WI38 (cell line): ENCODE results near the gene SMIM30.

Experiments
- H3K4me3 ChIP-seq: 2 replicates; pipeline ENCODE4 v1.5.1; 2011; ENCODE audit warnings: low read depth, mild to moderate bottlenecking, control low read depth, low read length
- TF ChIP-seq, protein P1 (sequence below): IDR thresholded peaks from 2 replicates; pipeline ENCODE4 v1.5.1; 2012; ENCODE audit warnings: low read depth, mild to moderate bottlenecking, control low read depth, low read length

The SMIM30 gene

DNA sequence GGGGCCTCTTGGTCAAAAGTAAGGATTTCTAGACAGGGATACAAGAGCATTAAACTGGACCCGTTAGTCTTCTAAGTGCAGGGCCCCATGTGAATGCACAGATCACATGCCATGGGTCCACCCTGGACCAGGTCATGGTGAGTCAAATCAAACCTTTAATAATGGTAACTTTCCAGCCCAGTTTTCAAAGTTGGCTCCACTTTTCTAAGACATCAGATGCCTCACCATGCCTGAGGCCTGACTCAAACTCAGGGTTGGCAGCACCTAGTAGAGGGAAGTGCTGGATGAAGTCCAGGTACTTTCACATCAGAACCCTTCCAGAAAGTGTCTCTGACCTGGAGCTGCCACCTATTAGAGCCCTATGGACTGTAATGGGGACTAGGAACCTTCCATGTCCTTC lies 9.7 kb upstream of the SMIM30 start:
- TF ChIP-seq, protein P1, sequence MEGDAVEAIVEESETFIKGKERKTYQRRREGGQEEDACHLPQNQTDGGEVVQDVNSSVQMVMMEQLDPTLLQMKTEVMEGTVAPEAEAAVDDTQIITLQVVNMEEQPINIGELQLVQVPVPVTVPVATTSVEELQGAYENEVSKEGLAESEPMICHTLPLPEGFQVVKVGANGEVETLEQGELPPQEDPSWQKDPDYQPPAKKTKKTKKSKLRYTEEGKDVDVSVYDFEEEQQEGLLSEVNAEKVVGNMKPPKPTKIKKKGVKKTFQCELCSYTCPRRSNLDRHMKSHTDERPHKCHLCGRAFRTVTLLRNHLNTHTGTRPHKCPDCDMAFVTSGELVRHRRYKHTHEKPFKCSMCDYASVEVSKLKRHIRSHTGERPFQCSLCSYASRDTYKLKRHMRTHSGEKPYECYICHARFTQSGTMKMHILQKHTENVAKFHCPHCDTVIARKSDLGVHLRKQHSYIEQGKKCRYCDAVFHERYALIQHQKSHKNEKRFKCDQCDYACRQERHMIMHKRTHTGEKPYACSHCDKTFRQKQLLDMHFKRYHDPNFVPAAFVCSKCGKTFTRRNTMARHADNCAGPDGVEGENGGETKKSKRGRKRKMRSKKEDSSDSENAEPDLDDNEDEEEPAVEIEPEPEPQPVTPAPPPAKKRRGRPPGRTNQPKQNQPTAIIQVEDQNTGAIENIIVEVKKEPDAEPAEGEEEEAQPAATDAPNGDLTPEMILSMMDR, result no peak
- H3K4me3 ChIP-seq, result no peak overlapping the region

DNA sequence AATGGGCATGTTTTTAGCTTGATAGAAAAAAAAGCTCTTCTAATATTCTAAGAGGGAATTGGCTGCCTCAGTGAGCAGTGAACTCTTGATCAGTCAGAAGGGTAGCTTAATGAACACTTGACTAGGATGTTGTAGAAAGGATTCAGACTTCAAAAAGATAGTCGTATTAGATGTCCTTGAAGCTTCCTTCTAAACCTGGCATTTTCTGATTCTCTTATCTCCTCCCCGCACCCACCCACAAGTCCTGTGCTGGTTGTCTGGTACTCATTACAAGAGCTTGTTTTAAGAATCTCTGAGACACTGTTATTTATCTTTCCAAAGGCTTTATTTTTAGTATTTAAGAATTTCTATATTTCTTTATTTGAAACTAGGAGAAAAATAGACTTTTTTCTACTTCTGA lies 7.4 kb upstream of the SMIM30 start:
- TF ChIP-seq, protein P1, result no peak
- H3K4me3 ChIP-seq, result no peak overlapping the region

DNA sequence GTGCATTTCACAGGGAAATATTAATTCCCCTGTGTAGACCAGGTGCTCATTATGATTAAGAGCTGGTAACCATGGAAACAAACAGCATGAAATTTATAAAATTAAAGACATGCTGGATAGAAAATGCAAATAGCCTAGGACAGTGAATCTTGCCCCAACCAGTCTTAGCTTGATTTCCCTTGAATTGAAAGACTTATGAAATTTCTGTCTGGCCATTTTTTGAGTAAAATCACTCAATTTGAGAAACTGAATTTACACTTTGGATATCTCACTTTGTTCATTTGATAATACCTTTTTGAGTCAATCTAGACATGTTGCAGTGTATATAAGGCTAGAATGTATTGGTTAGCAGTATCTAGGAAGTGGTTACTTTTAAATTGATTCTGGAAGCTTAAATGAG lies 4.4 kb upstream of the SMIM30 start:
- TF ChIP-seq, protein P1, result no peak
- no peak overlapping the region for H3K4me3 ChIP-seq

DNA sequence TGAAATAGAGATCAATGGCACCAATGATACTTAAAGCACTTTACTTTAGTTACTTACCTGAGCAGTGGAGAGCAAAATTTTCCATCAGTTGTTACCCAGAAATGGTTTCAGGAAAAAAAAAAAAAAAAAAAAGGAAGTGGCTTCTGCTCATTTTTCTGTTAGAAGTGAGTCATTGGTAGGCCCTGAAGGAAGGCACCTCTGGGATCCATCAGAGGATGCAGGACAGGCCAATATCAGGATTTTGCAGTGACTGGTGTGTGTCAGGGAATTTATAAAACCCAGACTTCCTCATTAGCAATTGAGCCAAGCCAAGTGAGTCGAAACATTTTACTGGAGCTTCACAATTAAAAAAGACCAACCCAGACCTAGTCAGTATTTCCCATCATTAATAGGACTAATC lies 2.3 kb upstream of the SMIM30 start:
- TF ChIP-seq, protein P1, result no peak
- H3K4me3 ChIP-seq, result no peak overlapping the region

DNA sequence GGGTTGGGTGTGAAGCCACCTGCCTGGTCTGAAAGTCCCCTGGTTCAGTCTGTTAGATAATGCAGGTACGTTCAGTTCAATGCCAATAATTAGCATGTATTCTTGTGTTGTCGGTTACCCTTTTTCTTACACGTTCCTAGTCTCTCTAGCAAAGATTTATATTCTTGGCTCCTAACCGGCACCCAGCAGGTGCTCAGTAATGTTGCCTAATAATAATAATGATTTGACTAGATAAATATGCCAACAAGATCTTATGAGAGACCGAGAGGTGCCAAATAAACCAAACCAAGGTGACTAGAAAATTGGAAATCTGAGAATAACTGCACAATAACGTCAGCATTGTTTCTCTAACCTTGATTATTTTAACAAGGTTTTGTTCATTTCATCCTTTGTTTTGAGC lies 1.1 kb upstream of the SMIM30 start:
- no peak overlapping the region for H3K4me3 ChIP-seq
- TF ChIP-seq, protein P1, result no peak

DNA sequence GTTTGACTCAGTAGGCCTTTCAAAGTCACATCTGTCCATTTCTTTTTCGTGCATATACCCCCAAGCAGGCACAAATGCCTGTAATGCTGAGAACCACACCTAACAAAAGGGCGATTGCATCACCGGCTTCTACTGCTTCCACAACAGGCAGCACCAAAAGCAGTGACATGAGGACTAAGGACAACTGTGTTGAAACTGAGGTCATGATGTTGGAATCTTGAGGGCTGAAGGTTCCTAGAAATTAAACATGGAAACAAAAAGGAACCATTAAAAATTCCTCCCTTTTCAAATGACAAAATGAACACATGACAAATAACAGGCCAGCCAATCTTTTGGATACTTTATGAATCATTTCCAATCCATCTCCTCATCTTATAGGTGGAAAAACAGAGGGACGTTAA lies 980 bp downstream of the SMIM30 start:
- H3K4me3 ChIP-seq, result peak overlapping the region; percentile 79

DNA sequence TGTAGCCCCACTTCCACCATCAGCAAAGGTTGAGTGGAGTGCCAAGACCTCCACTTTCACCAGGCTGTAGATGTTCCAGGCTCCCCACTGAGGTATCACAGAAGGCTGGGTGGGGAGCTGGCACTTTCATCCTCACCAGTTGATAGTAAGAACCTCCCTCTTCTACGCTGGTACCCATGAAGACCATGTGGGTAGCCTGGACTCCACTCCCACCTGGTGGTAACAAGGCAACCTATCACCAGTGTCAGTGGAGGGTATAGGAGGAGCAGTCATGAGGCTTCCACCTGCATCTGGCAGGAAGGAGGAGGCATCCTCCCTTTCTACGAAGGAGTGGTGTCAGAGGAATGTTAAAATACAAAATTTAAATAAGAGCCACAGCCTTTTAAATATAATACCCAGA lies 4.4 kb downstream of the SMIM30 start:
- TF ChIP-seq, protein P1, result no peak
- no peak overlapping the region for H3K4me3 ChIP-seq

DNA sequence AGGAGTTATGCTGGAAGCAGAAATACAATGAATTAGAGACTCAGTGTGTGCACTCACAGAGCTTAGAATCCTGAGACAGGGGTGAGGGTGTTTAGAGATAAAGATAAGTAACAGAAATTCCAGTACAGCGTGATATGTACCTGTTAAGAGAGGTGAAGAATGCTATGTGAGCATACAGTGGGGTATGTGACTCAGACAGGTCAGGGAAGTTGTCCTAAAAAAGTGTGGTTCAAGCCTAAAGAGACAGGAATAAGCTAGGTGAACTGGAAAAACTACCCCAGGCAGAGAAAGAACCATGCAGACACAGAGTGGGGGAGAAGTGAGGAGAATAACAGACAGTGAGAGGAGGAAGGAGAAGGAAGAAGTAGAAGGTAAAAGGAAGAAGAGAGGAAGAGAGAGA lies 8.6 kb downstream of the SMIM30 start:
- TF ChIP-seq, protein P1, result no peak
- H3K4me3 ChIP-seq, result no peak overlapping the region
